HepG2 (cell line): Measurements from ENCODE around the gene HBM. TPM values are rescaled to one million over a fixed set of nuclear protein-coding genes. Genes with fewer than 3 reads are reported as not detected.
"Not testable (repeated sequence)": the region's sequence is repeated elsewhere in the genome, so short reads cannot be mapped to it uniquely, and the experiment has no call there.

Experiments
- ATAC-seq: fragments of 200-7000 bp; cut with Tn5 transposase; 3 replicates; pipeline ENCODE4 v1.9.1; 2020; ENCODE audit warnings: mild to moderate bottlenecking, moderate library complexity
- BruUV-seq: library from RNA; stranded (reverse); fragments of 400-500 nt; replicated peaks from 2 replicates; lab custom pipeline; 2021; lab: Mats Ljungman, UMichigan
- CTCF ChIA-PET: fragments of 300-600 bp; formaldehyde crosslinking; extraction: SDS; loops from one replicate; lab custom pipeline; 2021; ENCODE audit warnings: low total read pairs, inconsistent platforms, low intra/inter-chr PET ratio; lab: Yijun Ruan, JAX
- POLR2A ChIA-PET: fragments of 350-600 bp; sonication (Branson Sonifier 250); formaldehyde crosslinking; loops from one replicate; lab custom pipeline; 2020; ENCODE audit warnings: antibody characterized with exemption, inconsistent platforms; lab: Yijun Ruan, JAX
- DNase-seq: peaks from one replicate; pipeline ENCODE4 v3.0.0-alpha.2; 2015; ENCODE audit warnings: low spot score
- FAIRE-seq: peaks from 3 replicates; lab custom pipeline; 2011; peaks lifted over from hg19 to GRCh38; lab: Jason Lieb, UNC
- H2AFZ ChIP-seq: one replicate; pipeline ENCODE4 v1.6.1; 2011; ENCODE audit warnings: low read length, inconsistent platforms
- H3K27ac ChIP-seq: fragments of 300-600 bp; 3 replicates; pipeline ENCODE4 v1.8.0; 2011; ENCODE audit warnings: mixed run types, mild to moderate bottlenecking, mixed read lengths, low read length, inconsistent platforms; ENCODE audit not compliant: insufficient read depth; ENCODE audit errors: extremely low read length
- H3K27me3 ChIP-seq, 2 experiments: fragments of 200-600 bp in 1 of 2; 2 replicates in 1 of 2; 3 replicates in 1 of 2; pipeline versions ENCODE4 v1.6.0 to v1.8.0; 2011; ENCODE audit warnings: low read length in 2 of 2, mild to moderate bottlenecking in 2 of 2, moderate library complexity in 2 of 2, inconsistent platforms in 1 of 2; ENCODE audit not compliant: insufficient read depth in 2 of 2, control insufficient read depth in 1 of 2
- H3K36me3 ChIP-seq, 2 experiments: fragments of 200-600 bp in 1 of 2; replicated peaks in 1 of 2; 2 replicates in 1 of 2; 3 replicates in 1 of 2; pipeline versions ENCODE4 v1.5.1 to v1.8.0; 2011; ENCODE audit warnings: low read length in 2 of 2, inconsistent platforms in 1 of 2; ENCODE audit not compliant: insufficient read depth in 2 of 2, control insufficient read depth in 1 of 2
- H3K4me1 ChIP-seq: 2 replicates; pipeline ENCODE4 v1.5.1; 2012; ENCODE audit warnings: low read length, inconsistent platforms; ENCODE audit not compliant: insufficient read depth
- H3K4me2 ChIP-seq: 2 replicates; pipeline ENCODE4 v1.6.0; 2011; ENCODE audit warnings: low read depth, low read length, inconsistent platforms
- H3K4me3 ChIP-seq, 3 experiments: fragments of 200-600 bp in 1 of 3; sonication (generic), shearing (Covaris generic) in 1 of 3; replicated peaks in 1 of 3; 2 replicates each; pipeline ENCODE4 v1.5.1; 2011 to 2016; ENCODE audit warnings: low read length in 3 of 3, inconsistent platforms in 2 of 3, low read depth in 2 of 3, mild to moderate bottlenecking in 2 of 3, control low read depth in 1 of 3, mixed read lengths in 1 of 3; ENCODE audit not compliant: insufficient read depth in 1 of 3
- H3K79me2 ChIP-seq: one replicate; pipeline ENCODE4 v1.6.1; 2011; ENCODE audit warnings: low read length, inconsistent platforms; ENCODE audit not compliant: insufficient read depth
- H3K9ac ChIP-seq: 2 replicates; pipeline ENCODE4 v1.6.0; 2011; ENCODE audit warnings: mild to moderate bottlenecking, low read depth, low read length, inconsistent platforms; ENCODE audit not compliant: insufficient read depth
- H3K9me3 ChIP-seq: 2 replicates; pipeline ENCODE4 v1.5.1; 2012; ENCODE audit warnings: mild to moderate bottlenecking, low read length
- H4K20me1 ChIP-seq: 2 replicates; pipeline ENCODE4 v1.6.0; 2011; ENCODE audit warnings: inconsistent platforms, mild to moderate bottlenecking, low read length, moderate library complexity; ENCODE audit not compliant: insufficient read depth
- ARID2 ChIP-seq: sonication (generic); formaldehyde crosslinking; IDR thresholded peaks from 2 replicates; pipeline ENCODE4 v1.8.1; 2022; ENCODE audit warnings: mild to moderate bottlenecking, missing genetic modification reagents, borderline replicate concordance
- BRF2 ChIP-seq: sonication (generic); formaldehyde crosslinking; IDR thresholded peaks from 2 replicates; pipeline ENCODE4 v1.8.1; 2022; ENCODE audit warnings: mild to moderate bottlenecking, missing genetic modification reagents
- CCAR2 ChIP-seq: fragments of 200-400 bp; formaldehyde crosslinking; optimal IDR thresholded peaks from 2 replicates; pipeline ENCODE3; 2018; ENCODE audit warnings: low read depth, mild to moderate bottlenecking, low read length, moderate library complexity
- CERS6 ChIP-seq: sonication (generic); formaldehyde crosslinking; IDR thresholded peaks from 2 replicates; pipeline ENCODE4 v1.5.0; 2020; ENCODE audit warnings: missing genetic modification reagents
- KLF12 ChIP-seq: sonication (generic); formaldehyde crosslinking; IDR thresholded peaks from 2 replicates; pipeline ENCODE4 v1.4.0; 2020; ENCODE audit warnings: missing genetic modification reagents, borderline replicate concordance
- NR1H2 ChIP-seq: sonication (generic); formaldehyde crosslinking; IDR thresholded peaks from 2 replicates; pipeline ENCODE4 v1.8.1; 2022; ENCODE audit warnings: low read depth, missing genetic modification reagents, borderline replicate concordance
- SNAPC2 ChIP-seq: sonication (generic); formaldehyde crosslinking; IDR thresholded peaks from 2 replicates; pipeline ENCODE4 v1.8.1; 2022; ENCODE audit warnings: mild to moderate bottlenecking, missing genetic modification reagents
- YEATS4 ChIP-seq: sonication (generic); formaldehyde crosslinking; IDR thresholded peaks from 2 replicates; pipeline ENCODE4 v1.4.0; 2020; ENCODE audit warnings: missing genetic modification reagents, borderline replicate concordance
- ZNF510 ChIP-seq: sonication (generic); formaldehyde crosslinking; IDR thresholded peaks from 2 replicates; pipeline ENCODE4 v1.4.0; 2020; ENCODE audit warnings: low read depth, mild to moderate bottlenecking, missing genetic modification reagents
- WGBS: methylation state at CpG from one replicate; pipeline ENCODE4 v1.1.6; 2017; ENCODE audit warnings: low lambda C conversion rate; 5-methylcytosine and 5-hydroxymethylcytosine counted together
- in situ Hi-C: cut with HindIII; loops from 2 replicates; pipeline ENCODE4 v1.10.0; 2017; ENCODE audit warnings: low pct_unique_long_range_greater_than_20kb; ENCODE audit not compliant: extremely low pct_ligation_motif_present
- intact Hi-C: fragments of 100-400 bp; cut with micrococcal nuclease; formaldehyde crosslinking; loops from one replicate; pipeline ENCODE4 v1.10.0; 2022; ENCODE audit not compliant: unreplicated experiment
- polyA plus RNA-seq, 8 experiments: library from polyadenylated mRNA; depleted of rRNA in 3 of 8; stranded (reverse) in 7 of 8; unstranded in 1 of 8; fragments of >200 nt; fragmentation: Illumina TruSeq in 4 of 8; extraction: Trizol in 4 of 8; gene quantifications; 2 replicates each; pipeline versions ENCODE4 v1.2.1 to v1.2.3, GENCODE V29; 2011 to 2016; ENCODE audit warnings: low read depth in 4 of 8, missing spikeins in 1 of 8, mixed read lengths in 1 of 8; ENCODE audit not compliant: insufficient read depth in 1 of 8
- total RNA-seq, 5 experiments: library from RNA; depleted of rRNA; stranded (reverse); fragments of >200 nt; fragmentation: Illumina TruSeq; extraction: Trizol; gene quantifications; 2 replicates each; pipeline ENCODE4 v1.2.3, GENCODE V29; 2016; ENCODE audit warnings: low read depth in 1 of 5
- TF ChIP-seq, protein P1 (sequence below): IDR thresholded peaks from 2 replicates; pipeline ENCODE4 v1.6.1; 2016; ENCODE audit warnings: low read depth, control low read depth

HBM gene
- total and polyA plus RNA-seq, 2 of the 13 experiments (the other 11 are each of a cell fraction or from before 2014, with no cell fraction given) = not detected

- no TSS peak for BruUV-seq
- WGBS = 33% methylated on average over 7 of the region's 8 CpGs
- in situ Hi-C loops = no loop called here
- ChIA-PET CTCF (no interaction called here), POLR2A (no interaction called here)
- no peak overlapping the region for H3K27ac ChIP-seq
- no peaks in the 10 kb centered on the region for H3K36me3 ChIP-seq
- H2AFZ ChIP-seq = no peak overlapping the region
- no peak overlapping the region for H3K4me2 ChIP-seq
- no peaks in the 10 kb centered on the region for H3K9me3 ChIP-seq
- intact Hi-C loops = no loop called here
- DNase-seq (no peak), ATAC-seq (no peak), FAIRE-seq (no peak)
- TF ChIP-seq ARID2 (CRISPR knock-in tag) (no peak), KLF12 (no peak), YEATS4 (CRISPR knock-in tag) (no peak), BRF2 (CRISPR knock-in tag) (no peak), CERS6 (CRISPR knock-in tag) (no peak), SNAPC2 (CRISPR knock-in tag) (no peak), ZNF510 (CRISPR knock-in tag) (no peak), NR1H2 (CRISPR knock-in tag) (no peak), CCAR2 (no peak)
- TF ChIP-seq, protein P1, sequence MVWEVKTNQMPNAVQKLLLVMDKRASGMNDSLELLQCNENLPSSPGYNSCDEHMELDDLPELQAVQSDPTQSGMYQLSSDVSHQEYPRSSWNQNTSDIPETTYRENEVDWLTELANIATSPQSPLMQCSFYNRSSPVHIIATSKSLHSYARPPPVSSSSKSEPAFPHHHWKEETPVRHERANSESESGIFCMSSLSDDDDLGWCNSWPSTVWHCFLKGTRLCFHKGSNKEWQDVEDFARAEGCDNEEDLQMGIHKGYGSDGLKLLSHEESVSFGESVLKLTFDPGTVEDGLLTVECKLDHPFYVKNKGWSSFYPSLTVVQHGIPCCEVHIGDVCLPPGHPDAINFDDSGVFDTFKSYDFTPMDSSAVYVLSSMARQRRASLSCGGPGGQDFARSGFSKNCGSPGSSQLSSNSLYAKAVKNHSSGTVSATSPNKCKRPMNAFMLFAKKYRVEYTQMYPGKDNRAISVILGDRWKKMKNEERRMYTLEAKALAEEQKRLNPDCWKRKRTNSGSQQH = no peak
- H3K4me3 ChIP-seq = no peak overlapping the region
- peaks cover 0 to 21% of the 10 kb centered on the region in 2 experiments; a peak in 4 of 5 replicates for H3K27me3 ChIP-seq
- H3K9ac ChIP-seq = no peak overlapping the region
- 0 out of 2 replicates have a peak, but pooled peaks cover 6% of the 10 kb centered on the region for H4K20me1 ChIP-seq
- peaks cover 15% of the 10 kb centered on the region for H3K4me1 ChIP-seq
- no peaks in the 10 kb centered on the region for H3K79me2 ChIP-seq
Observed at GRCh38 chr16:175011-175949, 9.5 kb downstream of the HBM start.

DNA sequence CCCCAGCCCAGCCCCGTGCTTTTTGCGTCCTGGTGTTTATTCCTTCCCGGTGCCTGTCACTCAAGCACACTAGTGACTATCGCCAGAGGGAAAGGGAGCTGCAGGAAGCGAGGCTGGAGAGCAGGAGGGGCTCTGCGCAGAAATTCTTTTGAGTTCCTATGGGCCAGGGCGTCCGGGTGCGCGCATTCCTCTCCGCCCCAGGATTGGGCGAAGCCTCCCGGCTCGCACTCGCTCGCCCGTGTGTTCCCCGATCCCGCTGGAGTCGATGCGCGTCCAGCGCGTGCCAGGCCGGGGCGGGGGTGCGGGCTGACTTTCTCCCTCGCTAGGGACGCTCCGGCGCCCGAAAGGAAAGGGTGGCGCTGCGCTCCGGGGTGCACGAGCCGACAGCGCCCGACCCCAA lies 10.2 kb downstream of the HBM start:
- ATAC-seq, POLR2A ChIA-PET, H3K36me3 ChIP-seq, H3K9ac ChIP-seq, FAIRE-seq, H3K4me2 ChIP-seq, H2AFZ ChIP-seq, intact Hi-C loops, H3K4me3 ChIP-seq, H4K20me1 ChIP-seq, H3K9me3 ChIP-seq, CTCF ChIA-PET, DNase-seq, in situ Hi-C loops, H3K27ac ChIP-seq, BruUV-seq, H3K79me2 ChIP-seq: not testable (repeated sequence)
- WGBS = no CpG with 5 or more reads among the region's 39 CpGs
- Histone ChIP-seq H3K4me1 (peaks cover 21% of the 10 kb centered on the region), H3K27me3 (peaks cover 0 to 18% of the 10 kb centered on the region in 2 experiments; a peak in 4 of 5 replicates)
